Measurements from ENCODE around the gene DES.
A peak's percentile ranks its signal among the peaks of the same experiment; 100 is the strongest.
"Not testable (repeated sequence)": the region's sequence is repeated elsewhere in the genome, so short reads cannot be mapped to it uniquely, and the experiment has no call there.

The DES gene

GRCh38 chr2:219418155-219419011 is at the start of gene DES:
DES (plus strand) TSS chr2:219418377; CDS start chr2:219418463, 86 bp downstream.
- no peak for DNase-seq

- DNase-seq, result no peak
Observed at GRCh38 chr2:219368690-219369191, 49.4 kb upstream of the DES start.

- no peak for DNase-seq
Observed at GRCh38 chr2:219369447-219369861, 48.7 kb upstream of the DES start.

- DNase-seq, result no peak
Observed at GRCh38 chr2:219378163-219378851, 39.9 kb upstream of the DES start.

- no peak for DNase-seq
Observed at GRCh38 chr2:219380926-219381325, 37.3 kb upstream of the DES start.

GRCh38 chr2:219381448-219381847 is 36.7 kb upstream of the DES start:
- no peak for DNase-seq

GRCh38 chr2:219384083-219384713 is 34.0 kb upstream of the DES start:
- no peak for DNase-seq

GRCh38 chr2:219384859-219385258 is 33.3 kb upstream of the DES start:
- no peak for DNase-seq

- DNase-seq, result no peak
Observed at GRCh38 chr2:219385958-219386520, 32.1 kb upstream of the DES start.

GRCh38 chr2:219386532-219387280 is 31.5 kb upstream of the DES start:
- no peak for DNase-seq

GRCh38 chr2:219387306-219388120 is 30.7 kb upstream of the DES start, which contains the start of gene DNPEP:
DNPEP (minus strand) TSS chr2:219387912; CDS start chr2:219387794, 118 bp downstream.
- peak; percentile 88 for DNase-seq

GRCh38 chr2:219388121-219388906 is 29.9 kb upstream of the DES start:
- DNase-seq, result peak; percentile 90

GRCh38 chr2:219388907-219389156 is 29.3 kb upstream of the DES start:
- DNase-seq, result no peak

GRCh38 chr2:219392754-219393153 is 25.4 kb upstream of the DES start:
- DNase-seq, result no peak

GRCh38 chr2:219395056-219395455 is 23.1 kb upstream of the DES start:
- not testable (repeated sequence) for DNase-seq

- no peak for DNase-seq
Observed at GRCh38 chr2:219395609-219396008, 22.6 kb upstream of the DES start.

- DNase-seq, result no peak
Observed at GRCh38 chr2:219396863-219397457, 21.2 kb upstream of the DES start.

- peak; percentile 11 for DNase-seq
Observed at GRCh38 chr2:219398721-219399363, 19.3 kb upstream of the DES start.

GRCh38 chr2:219399716-219400478 is 18.3 kb upstream of the DES start:
- no peak for DNase-seq

Measured in NCI-H446 treated with DMSO at 0.1 percent for 48 hours (cell line).